ENCODE measurements around the gene PLXNC1.

Gene PLXNC1

GRCh38 chr12:94183708-94184379 is 35.5 kb downstream of the PLXNC1 start:
- no peak for DNase-seq

GRCh38 chr12:94184995-94185719 is 36.8 kb downstream of the PLXNC1 start:
- DNase-seq = no peak

- DNase-seq = no peak
Measured at GRCh38 chr12:94185801-94186200, 37.4 kb downstream of the PLXNC1 start.

GRCh38 chr12:94186278-94187241 is 38.2 kb downstream of the PLXNC1 start:
- no peak for DNase-seq

GRCh38 chr12:94187361-94187760 is 39.0 kb downstream of the PLXNC1 start:
- DNase-seq = no peak

- no peak for DNase-seq
Measured at GRCh38 chr12:94190623-94191022, 42.2 kb downstream of the PLXNC1 start.

GRCh38 chr12:94191023-94191422 is 42.6 kb downstream of the PLXNC1 start:
- no peak for DNase-seq

- DNase-seq = no peak
Measured at GRCh38 chr12:94191811-94192210, 43.4 kb downstream of the PLXNC1 start.

GRCh38 chr12:94192506-94192905 is 44.1 kb downstream of the PLXNC1 start:
- no peak for DNase-seq

- DNase-seq = no peak
Measured at GRCh38 chr12:94193168-94193567, 44.8 kb downstream of the PLXNC1 start.

GRCh38 chr12:94195483-94195882 is 47.1 kb downstream of the PLXNC1 start:
- DNase-seq = no peak

GRCh38 chr12:94198469-94198868 is 50.1 kb downstream of the PLXNC1 start:
- DNase-seq = no peak

- DNase-seq = no peak
Measured at GRCh38 chr12:94198872-94199271, 50.5 kb downstream of the PLXNC1 start.

GRCh38 chr12:94200069-94200468 is 51.7 kb downstream of the PLXNC1 start:
- no peak for DNase-seq

GRCh38 chr12:94200695-94201094 is 52.3 kb downstream of the PLXNC1 start:
- no peak for DNase-seq

GRCh38 chr12:94202245-94203180 is 54.1 kb downstream of the PLXNC1 start:
- DNase-seq = no peak

GRCh38 chr12:94203181-94203546 is 54.8 kb downstream of the PLXNC1 start:
- no peak for DNase-seq

GRCh38 chr12:94203796-94204195 is 55.4 kb downstream of the PLXNC1 start:
- DNase-seq = no peak

GRCh38 chr12:94204499-94205247 is 56.3 kb downstream of the PLXNC1 start:
- DNase-seq = no peak

- DNase-seq = no peak
Measured at GRCh38 chr12:94205822-94206221, 57.4 kb downstream of the PLXNC1 start.

- DNase-seq = no peak
Measured at GRCh38 chr12:94206886-94207285, 58.5 kb downstream of the PLXNC1 start.

GRCh38 chr12:94207467-94207848 is 59.1 kb downstream of the PLXNC1 start:
- no peak for DNase-seq
